Measurements from ENCODE around the gene COL28A1. TPM values are rescaled to one million over a fixed set of nuclear protein-coding genes. Genes with fewer than 3 reads are reported as not detected.
"Not testable (repeated sequence)": the region's sequence is repeated elsewhere in the genome, so short reads cannot be mapped to it uniquely, and the experiment has no call there.

The COL28A1 gene
- total and polyA plus RNA-seq, 5 donors from 2014 or later = 0.35 TPM; not detected in 4

DNA sequence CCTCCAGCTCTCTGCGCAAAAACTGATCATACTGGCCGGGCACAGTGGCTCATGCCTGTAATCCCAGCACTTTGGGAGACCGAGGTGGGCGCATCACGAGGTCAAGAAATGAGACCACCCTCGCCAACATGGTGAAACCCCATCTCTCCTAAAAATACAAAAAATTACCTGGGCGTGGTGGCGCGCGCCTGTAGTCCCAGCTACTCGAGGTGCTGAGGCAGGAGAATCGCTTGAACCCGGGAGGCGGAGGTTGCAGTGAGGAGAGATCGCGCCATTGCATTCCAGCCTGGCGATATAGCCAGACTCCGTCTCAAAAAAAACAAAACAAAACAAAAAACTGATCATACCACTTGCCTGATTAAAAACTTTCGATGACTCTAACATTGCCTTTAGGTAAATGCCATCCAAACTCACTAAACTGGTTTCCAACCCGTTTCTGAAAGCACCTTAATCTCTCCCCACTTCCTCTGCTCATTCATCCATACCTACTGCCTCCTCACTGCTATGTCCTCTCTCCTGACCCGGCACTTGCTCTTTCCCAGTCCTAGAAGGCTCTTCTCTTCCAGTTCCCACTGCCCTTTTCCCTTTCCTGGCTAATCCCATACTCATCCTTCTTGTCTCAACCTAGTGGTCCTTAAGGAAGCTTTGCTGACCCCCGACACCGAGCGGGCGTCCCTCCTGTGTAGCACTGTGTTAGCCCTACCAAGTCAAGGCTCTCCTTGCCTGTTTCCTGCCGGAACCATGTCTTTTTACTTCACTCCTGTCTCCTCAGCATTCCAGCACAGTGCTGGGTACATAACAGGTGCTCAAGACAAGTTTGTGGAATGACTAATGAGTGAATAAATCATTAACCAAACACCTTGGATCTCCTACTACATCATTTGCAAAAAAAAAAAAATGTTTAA is 30.3 kb upstream of the COL28A1 start:
- no peak for ATAC-seq (ENCODE audit: low read depth in 2 of 2)
- Histone ChIP-seq H3K4me3 (ENCODE audit: low read depth, low read length) (peak overlapping the region; percentile 78), H3K4me1 (ENCODE audit: control insufficient read depth, insufficient read depth, low read length, poor library complexity, severe bottlenecking) (peaks cover 39% of the 10 kb centered on the region), H3K9me3 (ENCODE audit: control insufficient read depth in 2 of 2, low read length in 2 of 2) (no peaks in the 10 kb centered on the region), H3K36me3 (ENCODE audit: control insufficient read depth, insufficient read depth, low read length) (no peaks in the 10 kb centered on the region), H3K27ac (ENCODE audit: insufficient read depth, low read length, poor library complexity, severe bottlenecking) (peak overlapping the region; percentile 91), H3K27me3 (ENCODE audit: control insufficient read depth, insufficient read depth, low read length) (no peaks in the 10 kb centered on the region)
- peaks cover 20 to 39% (median 35%) of the 10 kb centered on the region in 4 donors for H3K4me1 Mint-ChIP-seq
- peaks cover 0 to 1% (median 0%) of the 10 kb centered on the region in 7 donors for H3K9me3 Mint-ChIP-seq
- no peak overlapping the region for H3K4me3 Mint-ChIP-seq
- DNase-seq = peak in 1 of 3 donors; percentile 2
- H3K27ac Mint-ChIP-seq = no peak overlapping the region
- no peaks in the 10 kb centered on the region for H3K27me3 Mint-ChIP-seq
- peaks cover 3% of the 10 kb centered on the region for H3K36me3 Mint-ChIP-seq

DNA sequence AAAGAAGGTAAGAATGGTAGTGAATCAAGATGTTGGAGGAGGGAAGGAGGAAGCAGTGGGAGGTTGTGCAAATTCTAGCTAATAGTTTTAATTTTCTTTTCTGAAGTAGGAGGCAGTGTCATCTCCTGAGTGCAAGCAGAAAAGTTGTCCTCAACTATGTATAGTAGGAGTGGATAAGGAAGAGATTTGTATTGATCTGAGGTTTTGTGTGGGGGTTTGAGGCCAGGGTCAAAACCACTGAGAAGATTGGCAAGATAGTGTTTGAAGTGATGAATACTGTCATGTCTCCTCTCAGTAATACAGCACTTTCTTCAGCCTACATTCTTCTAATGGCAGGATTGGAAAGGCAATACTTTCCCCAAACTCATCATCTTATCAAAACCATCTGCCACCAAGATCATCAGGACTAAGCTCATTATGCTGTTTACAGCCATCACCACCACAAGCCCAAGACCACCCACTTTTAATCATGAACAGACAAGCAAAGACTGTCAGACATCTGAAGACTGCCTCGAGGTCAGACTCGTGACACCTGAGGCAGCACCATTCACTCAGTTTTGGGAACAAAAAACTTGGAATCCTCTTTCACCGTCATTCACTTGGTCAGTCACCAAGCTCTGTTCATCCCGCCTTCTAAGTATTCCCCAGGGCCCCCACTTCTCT is 29.5 kb upstream of the COL28A1 start:
- Mint-ChIP-seq H3K4me1 (peaks cover 17 to 31% (median 27%) of the 10 kb centered on the region in 4 donors), H3K27me3 (no peaks in the 10 kb centered on the region), H3K36me3 (peaks cover 3% of the 10 kb centered on the region), H3K4me3 (no peak overlapping the region), H3K9me3 (peaks cover 0 to 1% (median 0%) of the 10 kb centered on the region in 7 donors), H3K27ac (no peak overlapping the region)
- H3K4me1 ChIP-seq (ENCODE audit: control insufficient read depth, insufficient read depth, low read length, poor library complexity, severe bottlenecking) = peaks cover 34% of the 10 kb centered on the region
- no peak overlapping the region for H3K4me3 ChIP-seq (ENCODE audit: low read depth, low read length)
- H3K9me3 ChIP-seq (ENCODE audit: control insufficient read depth in 2 of 2, low read length in 2 of 2) = no peaks in the 10 kb centered on the region
- H3K36me3 ChIP-seq (ENCODE audit: control insufficient read depth, insufficient read depth, low read length) = no peaks in the 10 kb centered on the region
- no peak for DNase-seq
- H3K27ac ChIP-seq (ENCODE audit: insufficient read depth, low read length, poor library complexity, severe bottlenecking) = no peak overlapping the region
- H3K27me3 ChIP-seq (ENCODE audit: control insufficient read depth, insufficient read depth, low read length) = no peaks in the 10 kb centered on the region
- ATAC-seq (ENCODE audit: low read depth in 2 of 2) = no peak

DNA sequence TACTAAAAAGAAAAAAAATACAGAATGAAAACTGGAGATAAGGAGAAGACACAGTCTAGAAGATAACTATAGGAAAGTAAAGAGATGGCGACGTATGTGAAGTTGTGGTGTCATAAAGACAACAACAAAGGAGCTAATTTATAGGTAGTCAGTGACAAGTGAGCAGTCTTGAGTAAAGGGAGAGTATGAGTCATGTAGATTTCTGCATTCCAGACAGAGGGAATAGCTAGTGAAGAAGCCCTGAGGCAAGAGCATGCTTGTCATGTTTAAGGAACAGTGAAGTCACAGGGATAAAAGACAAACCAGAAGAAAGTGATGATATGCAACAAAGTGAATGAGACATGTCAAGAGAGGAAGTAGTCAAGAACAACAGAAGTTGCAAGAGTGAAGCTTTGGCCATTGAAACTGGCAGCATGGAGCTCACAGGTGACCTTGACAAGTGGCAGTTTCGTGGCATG is 28.7 kb upstream of the COL28A1 start:
- Histone ChIP-seq H3K27ac (ENCODE audit: insufficient read depth, low read length, poor library complexity, severe bottlenecking) (no peak overlapping the region), H3K9me3 (ENCODE audit: control insufficient read depth in 2 of 2, low read length in 2 of 2) (peaks cover 0 to 2% of the 10 kb centered on the region in 2 experiments), H3K27me3 (ENCODE audit: control insufficient read depth, insufficient read depth, low read length) (no peaks in the 10 kb centered on the region), H3K4me3 (ENCODE audit: low read depth, low read length) (no peak overlapping the region), H3K4me1 (ENCODE audit: control insufficient read depth, insufficient read depth, low read length, poor library complexity, severe bottlenecking) (peaks cover 26% of the 10 kb centered on the region), H3K36me3 (ENCODE audit: control insufficient read depth, insufficient read depth, low read length) (no peaks in the 10 kb centered on the region)
- no peak overlapping the region for H3K4me3 Mint-ChIP-seq
- H3K9me3 Mint-ChIP-seq = peaks cover 0 to 7% (median 0%) of the 10 kb centered on the region in 7 donors
- DNase-seq (no peak), ATAC-seq (ENCODE audit: low read depth in 2 of 2) (no peak)
- no peak overlapping the region for H3K27ac Mint-ChIP-seq
- no peaks in the 10 kb centered on the region for H3K27me3 Mint-ChIP-seq
- peaks cover 9% of the 10 kb centered on the region for H3K36me3 Mint-ChIP-seq
- H3K4me1 Mint-ChIP-seq = peaks cover 10 to 23% (median 19%) of the 10 kb centered on the region in 4 donors

DNA sequence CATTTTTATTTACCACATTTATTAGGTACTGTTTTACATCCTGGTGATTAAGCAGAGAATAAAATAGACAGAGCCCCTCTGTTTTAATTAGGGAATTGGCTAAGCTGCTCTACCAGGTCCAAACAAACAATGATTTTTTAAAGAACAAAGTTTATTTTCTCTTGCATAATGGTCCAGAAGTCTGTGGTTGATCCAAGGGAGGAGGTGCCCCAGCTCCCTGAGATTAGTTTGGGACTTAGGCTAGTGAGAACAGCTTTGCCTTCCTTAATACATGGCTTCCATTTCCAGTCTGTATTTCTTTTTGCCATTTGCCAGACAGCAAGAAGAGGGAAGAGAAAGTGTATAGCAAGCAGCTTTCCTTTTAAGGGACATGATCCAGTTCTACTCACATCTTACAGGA is 28.1 kb upstream of the COL28A1 start:
- ATAC-seq (ENCODE audit: low read depth in 2 of 2) (no peak), DNase-seq (no peak)
- Mint-ChIP-seq H3K27me3 (peaks cover 4% of the 10 kb centered on the region), H3K4me3 (no peak overlapping the region), H3K27ac (no peak overlapping the region), H3K4me1 (peaks cover 10 to 17% (median 13%) of the 10 kb centered on the region in 4 donors), H3K36me3 (peaks cover 9% of the 10 kb centered on the region), H3K9me3 (peaks cover 0 to 10% (median 0%) of the 10 kb centered on the region in 7 donors)
- Histone ChIP-seq H3K4me3 (ENCODE audit: low read depth, low read length) (no peak overlapping the region), H3K36me3 (ENCODE audit: control insufficient read depth, insufficient read depth, low read length) (no peaks in the 10 kb centered on the region), H3K9me3 (ENCODE audit: control insufficient read depth in 2 of 2, low read length in 2 of 2) (peaks cover 3 to 5% of the 10 kb centered on the region in 2 experiments), H3K4me1 (ENCODE audit: control insufficient read depth, insufficient read depth, low read length, poor library complexity, severe bottlenecking) (peaks cover 21% of the 10 kb centered on the region), H3K27ac (ENCODE audit: insufficient read depth, low read length, poor library complexity, severe bottlenecking) (no peak overlapping the region), H3K27me3 (ENCODE audit: control insufficient read depth, insufficient read depth, low read length) (no peaks in the 10 kb centered on the region)

DNA sequence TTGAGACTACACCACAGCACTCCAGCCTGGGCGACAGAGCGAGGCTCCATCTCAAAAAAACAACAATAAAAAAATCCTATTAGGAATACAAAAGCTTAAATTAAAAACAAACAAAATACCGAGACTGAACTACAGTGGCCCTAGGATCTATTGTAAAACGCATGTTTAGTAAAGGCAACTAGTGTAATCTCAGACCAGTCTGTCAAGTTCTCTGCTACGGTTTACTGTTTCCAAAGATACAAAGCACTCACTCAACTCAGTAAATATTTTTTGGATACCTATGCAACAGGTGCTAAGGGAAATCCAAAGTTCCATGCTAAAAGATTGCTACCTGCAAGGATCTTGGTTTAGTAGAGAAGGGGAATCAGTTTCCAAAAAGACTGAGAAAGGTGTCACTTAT is 27.6 kb upstream of the COL28A1 start:
- ATAC-seq (ENCODE audit: low read depth in 2 of 2) (no peak), DNase-seq (no peak)
- Histone ChIP-seq H3K27me3 (ENCODE audit: control insufficient read depth, insufficient read depth, low read length) (peaks cover 4% of the 10 kb centered on the region), H3K4me1 (ENCODE audit: control insufficient read depth, insufficient read depth, low read length, poor library complexity, severe bottlenecking) (peaks cover 15% of the 10 kb centered on the region), H3K9me3 (ENCODE audit: control insufficient read depth in 2 of 2, low read length in 2 of 2) (peaks cover 7 to 8% of the 10 kb centered on the region in 2 experiments), H3K36me3 (ENCODE audit: control insufficient read depth, insufficient read depth, low read length) (no peaks in the 10 kb centered on the region), H3K4me3 (ENCODE audit: low read depth, low read length) (no peak overlapping the region), H3K27ac (ENCODE audit: insufficient read depth, low read length, poor library complexity, severe bottlenecking) (no peak overlapping the region)
- Mint-ChIP-seq H3K27me3 (peaks cover 6% of the 10 kb centered on the region), H3K27ac (no peak overlapping the region), H3K4me1 (peaks cover 8 to 12% (median 9%) of the 10 kb centered on the region in 4 donors), H3K9me3 (peaks cover 0 to 15% (median 1%) of the 10 kb centered on the region in 7 donors), H3K36me3 (peaks cover 14% of the 10 kb centered on the region), H3K4me3 (peak overlapping the region in 1 of 4 donors; percentile 13)

DNA sequence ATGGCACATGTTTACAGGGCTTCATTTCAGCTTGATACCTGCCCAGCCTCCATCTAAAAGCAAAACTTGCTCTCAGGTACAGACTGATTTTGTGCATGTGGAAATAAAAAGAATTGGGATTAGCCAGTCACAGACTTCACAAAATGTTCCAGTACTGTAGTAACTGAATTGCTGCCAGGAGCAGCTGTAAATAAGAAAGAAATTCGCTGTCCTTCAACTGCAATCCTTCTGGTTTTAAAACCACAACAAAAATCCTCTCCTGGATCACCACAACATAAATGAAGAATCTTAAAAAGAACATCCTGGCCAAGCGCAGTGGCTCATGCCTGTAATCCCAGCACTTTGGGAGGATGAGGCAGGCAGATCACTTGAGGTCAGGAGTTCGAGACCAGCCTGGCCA is 27.1 kb upstream of the COL28A1 start:
- Histone ChIP-seq H3K27ac (ENCODE audit: insufficient read depth, low read length, poor library complexity, severe bottlenecking) (no peak overlapping the region), H3K27me3 (ENCODE audit: control insufficient read depth, insufficient read depth, low read length) (peaks cover 4% of the 10 kb centered on the region), H3K4me1 (ENCODE audit: control insufficient read depth, insufficient read depth, low read length, poor library complexity, severe bottlenecking) (peaks cover 11% of the 10 kb centered on the region), H3K9me3 (ENCODE audit: control insufficient read depth in 2 of 2, low read length in 2 of 2) (peaks cover 7 to 8% of the 10 kb centered on the region in 2 experiments), H3K4me3 (ENCODE audit: low read depth, low read length) (no peak overlapping the region), H3K36me3 (ENCODE audit: control insufficient read depth, insufficient read depth, low read length) (no peaks in the 10 kb centered on the region)
- DNase-seq (no peak), ATAC-seq (ENCODE audit: low read depth in 2 of 2) (no peak)
- Mint-ChIP-seq H3K9me3 (peaks cover 0 to 20% (median 2%) of the 10 kb centered on the region in 7 donors), H3K27ac (no peak overlapping the region), H3K36me3 (peaks cover 17% of the 10 kb centered on the region), H3K4me1 (peaks cover 3 to 7% (median 4%) of the 10 kb centered on the region in 4 donors), H3K27me3 (peaks cover 6% of the 10 kb centered on the region), H3K4me3 (no peak overlapping the region)

DNA sequence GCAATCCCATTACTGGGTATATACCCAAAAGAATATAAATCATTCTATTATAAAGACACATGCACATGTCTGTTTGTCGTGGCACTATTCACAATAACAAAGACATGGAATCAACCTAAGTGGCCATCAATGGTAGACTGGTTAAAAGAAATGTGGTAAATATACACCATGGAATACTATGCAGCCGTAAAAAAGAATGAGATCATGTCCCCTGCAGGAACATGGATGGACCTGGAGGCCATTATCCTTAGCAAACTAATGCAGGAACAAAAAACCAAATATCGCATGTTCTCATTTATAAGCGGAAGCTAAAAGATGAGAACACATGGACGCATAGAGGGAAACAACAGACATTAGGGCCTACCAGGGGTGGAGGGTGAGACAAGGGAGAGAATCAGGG is 25.9 kb upstream of the COL28A1 start:
- H3K27ac ChIP-seq (ENCODE audit: insufficient read depth, low read length, poor library complexity, severe bottlenecking); H3K4me1 ChIP-seq (ENCODE audit: control insufficient read depth, insufficient read depth, low read length, poor library complexity, severe bottlenecking): not testable (repeated sequence)

More for the DNA sequence above, 25.9 kb upstream of the COL28A1 start:
- not testable (repeated sequence) for H3K27me3 ChIP-seq (ENCODE audit: control insufficient read depth, insufficient read depth, low read length); H3K27ac Mint-ChIP-seq; DNase-seq; H3K9me3 ChIP-seq (ENCODE audit: control insufficient read depth in 2 of 2, low read length in 2 of 2); ATAC-seq (ENCODE audit: low read depth in 2 of 2); H3K4me1 Mint-ChIP-seq; H3K4me3 ChIP-seq (ENCODE audit: low read depth, low read length); H3K27me3 Mint-ChIP-seq; H3K36me3 ChIP-seq (ENCODE audit: control insufficient read depth, insufficient read depth, low read length)
- peaks cover 17% of the 10 kb centered on the region for H3K36me3 Mint-ChIP-seq
- peaks cover 0 to 22% (median 3%) of the 10 kb centered on the region in 7 donors for H3K9me3 Mint-ChIP-seq
- H3K4me3 Mint-ChIP-seq = peak overlapping the region in 1 of 4 donors; percentile 41
